ENCODE data around the gene DOP1B.

- TF ChIP-seq CTCF (IDR thresholded peaks at IDR 0.05), result no peak
- TF ChIP-seq POLR2AphosphoS5 (IDR thresholded peaks at IDR 0.05; ENCODE audit: low read depth, low read length), result no peak
- no peak for TF ChIP-seq SIN3A (IDR thresholded peaks at IDR 0.05; ENCODE audit: borderline replicate concordance, insufficient read depth, low read depth, low read length)
- TF ChIP-seq REST (IDR thresholded peaks at IDR 0.05; ENCODE audit: insufficient read depth in 1 of 2, low read depth in 2 of 2, low read length in 1 of 2), result no peak
- TF ChIP-seq TCF7L2 (IDR thresholded peaks at IDR 0.05; ENCODE audit: low read depth, low read length), result no peak
These were observed 23.9 kb upstream of the DOP1B start for GRCh38 chr21:36132696-36133095.
